Suprapubic skin (tissue), 4 donors: ENCODE results near the gene CXCL8. TPM values are rescaled to one million over a fixed set of nuclear protein-coding genes. Genes with fewer than 3 reads are reported as not detected.

Source experiments
- DNase-seq, 2 donors: peaks; one replicate each; pipeline ENCODE4 v3.0.0-alpha.2; 2019; ENCODE audit warnings: low spot score in 2 of 2
- H3K27ac ChIP-seq: fragments of 200-600 bp; sonication (generic); one replicate; pipeline ENCODE4 v1.5.1; 2019
- H3K27me3 ChIP-seq: fragments of 200-600 bp; sonication (generic); one replicate; pipeline ENCODE4 v1.5.1; 2019
- H3K36me3 ChIP-seq: fragments of 200-600 bp; sonication (generic); one replicate; pipeline ENCODE4 v1.5.1; 2019
- H3K4me1 ChIP-seq: fragments of 200-600 bp; sonication (generic); one replicate; pipeline ENCODE4 v1.5.1; 2019
- H3K4me3 ChIP-seq: fragments of 200-600 bp; sonication (generic); one replicate; pipeline ENCODE4 v1.5.1; 2019; ENCODE audit warnings: mild to moderate bottlenecking
- H3K9me3 ChIP-seq: fragments of 200-600 bp; sonication (generic); one replicate; pipeline ENCODE4 v1.5.1; 2019
- EP300 ChIP-seq: sonication (generic); formaldehyde crosslinking; IDR thresholded peaks from one replicate; pipeline ENCODE4 v1.6.1; 2017; ENCODE audit warnings: antibody characterized with exemption
- POLR2A ChIP-seq, 2 donors: fragments of 450-650 bp; IDR thresholded peaks; one replicate each; pipeline ENCODE4 v1.6.1; 2017; ENCODE audit warnings: antibody characterized with exemption in 2 of 2, mild to moderate bottlenecking in 2 of 2, moderate library complexity in 2 of 2
- POLR2AphosphoS5 ChIP-seq, 3 donors: sonication (generic); formaldehyde crosslinking; IDR thresholded peaks; one replicate each; pipeline ENCODE4 v1.6.1; 2017; ENCODE audit warnings: antibody characterized with exemption in 3 of 3
- WGBS: methylation state at CpG from one replicate; pipeline ENCODE4 v1.1.5; 2018; 5-methylcytosine and 5-hydroxymethylcytosine counted together
- total RNA-seq, 4 donors: library from RNA; depleted of rRNA; stranded (reverse); fragments of >200 nt; gene quantifications; one replicate each; pipeline ENCODE4 v1.1.0, GENCODE V29; 2016
- TF ChIP-seq, protein P1 (sequence below), 2 donors: fragments of 200-600 bp in 1 of 2; fragments of 450-650 bp in 1 of 2; sonication (generic) in 1 of 2; IDR thresholded peaks; one replicate each; pipeline ENCODE4 v1.5.1; 2016 to 2019; ENCODE audit warnings: antibody characterized with exemption in 2 of 2, mild to moderate bottlenecking in 1 of 2, moderate library complexity in 1 of 2

CXCL8 gene
- total RNA-seq, 4 donors from 2014 or later: 1.5 TPM; not detected in 3

- H3K36me3 ChIP-seq: no peaks in the 10 kb centered on the region
- H3K9me3 ChIP-seq: no peaks in the 10 kb centered on the region
- H3K4me3 ChIP-seq: no peak overlapping the region
- no peaks in the 10 kb centered on the region for H3K27me3 ChIP-seq
- TF ChIP-seq EP300 (no peak), POLR2A (IDR thresholded peaks at IDR 0.05) (no peak), POLR2AphosphoS5 (IDR thresholded peaks at IDR 0.05) (no peak)
- TF ChIP-seq, protein P1, sequence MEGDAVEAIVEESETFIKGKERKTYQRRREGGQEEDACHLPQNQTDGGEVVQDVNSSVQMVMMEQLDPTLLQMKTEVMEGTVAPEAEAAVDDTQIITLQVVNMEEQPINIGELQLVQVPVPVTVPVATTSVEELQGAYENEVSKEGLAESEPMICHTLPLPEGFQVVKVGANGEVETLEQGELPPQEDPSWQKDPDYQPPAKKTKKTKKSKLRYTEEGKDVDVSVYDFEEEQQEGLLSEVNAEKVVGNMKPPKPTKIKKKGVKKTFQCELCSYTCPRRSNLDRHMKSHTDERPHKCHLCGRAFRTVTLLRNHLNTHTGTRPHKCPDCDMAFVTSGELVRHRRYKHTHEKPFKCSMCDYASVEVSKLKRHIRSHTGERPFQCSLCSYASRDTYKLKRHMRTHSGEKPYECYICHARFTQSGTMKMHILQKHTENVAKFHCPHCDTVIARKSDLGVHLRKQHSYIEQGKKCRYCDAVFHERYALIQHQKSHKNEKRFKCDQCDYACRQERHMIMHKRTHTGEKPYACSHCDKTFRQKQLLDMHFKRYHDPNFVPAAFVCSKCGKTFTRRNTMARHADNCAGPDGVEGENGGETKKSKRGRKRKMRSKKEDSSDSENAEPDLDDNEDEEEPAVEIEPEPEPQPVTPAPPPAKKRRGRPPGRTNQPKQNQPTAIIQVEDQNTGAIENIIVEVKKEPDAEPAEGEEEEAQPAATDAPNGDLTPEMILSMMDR (IDR thresholded peaks at IDR 0.05): no peak
- no peak overlapping the region for H3K27ac ChIP-seq
- WGBS: 73% methylated on average over 3 of the region's 3 CpGs
- no peaks in the 10 kb centered on the region for H3K4me1 ChIP-seq
- DNase-seq: no peak
Measured at GRCh38 chr4:73752424-73752823, 12.1 kb downstream of the CXCL8 start.

- no peak overlapping the region for H3K4me3 ChIP-seq
- no peaks in the 10 kb centered on the region for H3K27me3 ChIP-seq
- 91% methylated on average over 1 of the region's 1 CpG for WGBS
- H3K36me3 ChIP-seq: no peaks in the 10 kb centered on the region
- no peak for DNase-seq
- H3K27ac ChIP-seq: no peak overlapping the region
- TF ChIP-seq, protein P1 (IDR thresholded peaks at IDR 0.05): no peak
- no peak for TF ChIP-seq POLR2A (IDR thresholded peaks at IDR 0.05)
- H3K4me1 ChIP-seq: no peaks in the 10 kb centered on the region
- no peaks in the 10 kb centered on the region for H3K9me3 ChIP-seq
Measured at GRCh38 chr4:73753215-73753614, 12.8 kb downstream of the CXCL8 start.

DNA sequence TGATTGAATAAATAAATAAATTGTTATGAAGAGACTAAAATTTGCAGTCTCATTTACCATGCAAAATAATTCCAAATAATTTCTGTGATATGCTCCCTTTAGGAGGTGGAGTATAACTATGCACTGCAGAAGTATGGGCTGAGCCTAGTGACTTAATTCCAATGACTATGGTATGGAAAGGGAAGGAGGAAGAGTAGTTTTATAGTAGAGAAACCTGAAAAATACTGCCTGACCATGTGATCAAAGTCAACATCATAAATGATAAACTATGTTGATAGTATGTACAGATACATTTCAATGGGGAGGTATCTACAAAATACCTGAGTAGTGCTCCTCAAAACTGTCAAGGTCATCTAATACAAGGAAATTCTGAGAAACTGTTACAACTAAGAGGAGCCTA is 14.6 kb downstream of the CXCL8 start:
- Histone ChIP-seq H3K36me3 (no peaks in the 10 kb centered on the region), H3K27me3 (no peaks in the 10 kb centered on the region), H3K27ac (no peak overlapping the region), H3K4me1 (no peaks in the 10 kb centered on the region), H3K4me3 (no peak overlapping the region), H3K9me3 (no peaks in the 10 kb centered on the region)
- no peak for DNase-seq
- no peak for TF ChIP-seq POLR2A (IDR thresholded peaks at IDR 0.05)
- TF ChIP-seq POLR2AphosphoS5 (IDR thresholded peaks at IDR 0.05): no peak
- no peak for TF ChIP-seq EP300
- TF ChIP-seq, protein P1 (IDR thresholded peaks at IDR 0.05): no peak

- WGBS: 62% methylated on average over 2 of the region's 2 CpGs
- Histone ChIP-seq H3K27me3 (no peaks in the 10 kb centered on the region), H3K9me3 (no peaks in the 10 kb centered on the region), H3K4me1 (no peaks in the 10 kb centered on the region), H3K27ac (no peak overlapping the region), H3K4me3 (no peak overlapping the region), H3K36me3 (no peaks in the 10 kb centered on the region)
- no peak for DNase-seq
- no peak for TF ChIP-seq POLR2AphosphoS5 (IDR thresholded peaks at IDR 0.05)
- TF ChIP-seq EP300: no peak
- TF ChIP-seq, protein P1 (IDR thresholded peaks at IDR 0.05): no peak
- no peak for TF ChIP-seq POLR2A (IDR thresholded peaks at IDR 0.05)
Measured at GRCh38 chr4:73759357-73759756, 19.0 kb downstream of the CXCL8 start.

GRCh38 chr4:73761856-73762255 is 21.5 kb downstream of the CXCL8 start:
- no peaks in the 10 kb centered on the region for H3K9me3 ChIP-seq
- TF ChIP-seq POLR2A (IDR thresholded peaks at IDR 0.05) (no peak), POLR2AphosphoS5 (IDR thresholded peaks at IDR 0.05) (no peak), EP300 (no peak)
- TF ChIP-seq, protein P1 (IDR thresholded peaks at IDR 0.05): no peak
- no peaks in the 10 kb centered on the region for H3K36me3 ChIP-seq
- no peaks in the 10 kb centered on the region for H3K27me3 ChIP-seq
- WGBS: 87% methylated on average over 1 of the region's 1 CpG
- H3K27ac ChIP-seq: no peak overlapping the region
- DNase-seq: no peak
- no peaks in the 10 kb centered on the region for H3K4me1 ChIP-seq
- no peak overlapping the region for H3K4me3 ChIP-seq
